Activated T-cell treated with anti-CD3 and anti-CD28 coated beads for 24 hours (primary cell): ENCODE data around the gene SLC49A3.

ENCODE experiments used
- DNase-seq: peaks from one replicate; pipeline ENCODE4 v3.0.0-alpha.2; 2020; ENCODE audit warnings: low read depth

Gene SLC49A3

GRCh38 chr4:633406-633805 is 55.5 kb downstream of the SLC49A3 start:
- DNase-seq = no peak

- no peak for DNase-seq
These were observed 56.0 kb downstream of the SLC49A3 start for GRCh38 chr4:632926-633325.

GRCh38 chr4:632196-632790 is 56.7 kb downstream of the SLC49A3 start:
- no peak for DNase-seq
